ENCODE measurements around the gene TLE6. TPM values are rescaled to one million over a fixed set of nuclear protein-coding genes. Genes with fewer than 3 reads are reported as not detected.

Gene TLE6
- total and polyA plus RNA-seq, 2 of the 8 experiments (the other 6 are each of a cell fraction or from before 2014, with no cell fraction given), result 2.5 to 2.9 TPM

GRCh38 chr19:2960120-2960519, 17.2 kb upstream of the TLE6 start:
- no peak overlapping the region for H2AK5ac ChIP-seq (ENCODE audit: low read depth, low read length)
- H3K27ac ChIP-seq (ENCODE audit: low read depth, low read length), result no peak overlapping the region
- no peak overlapping the region for H3K14ac ChIP-seq (ENCODE audit: insufficient read length)
- no peak overlapping the region for H2BK15ac ChIP-seq (ENCODE audit: low read length)
- no peak overlapping the region for H3K4me2 ChIP-seq (ENCODE audit: insufficient read depth in 1 of 2, low read depth in 2 of 2, low read length in 2 of 2)
- H4K20me1 ChIP-seq (replicated peaks in 1 of 2; ENCODE audit: control insufficient read depth in 1 of 2, insufficient read depth in 2 of 2, low read length in 2 of 2), result no peaks in the 10 kb centered on the region
- H2BK5ac ChIP-seq (ENCODE audit: low read depth, low read length), result no peak overlapping the region
- no peaks in the 10 kb centered on the region for H3K79me2 ChIP-seq (ENCODE audit: control insufficient read depth in 1 of 2, insufficient read depth in 2 of 2, low read length in 2 of 2)
- H3K4me3 ChIP-seq (ENCODE audit: extremely low read depth in 1 of 4, insufficient read depth in 2 of 4, low read depth in 3 of 4, low read length in 4 of 4), result no peak overlapping the region
- FAIRE-seq (no peak), DNase-seq (ENCODE audit: low read depth in 1 of 2, low spot score in 2 of 2) (no peak)
- H3K9me3 ChIP-seq (ENCODE audit: insufficient read depth in 2 of 2, low read depth in 1 of 2, low read length in 1 of 2), result no peaks in the 10 kb centered on the region
- no peak overlapping the region for H4K91ac ChIP-seq (replicated peaks; ENCODE audit: insufficient read length, low read length)
- H3K23me2 ChIP-seq (ENCODE audit: low read depth, low read length), result no peaks in the 10 kb centered on the region
- 83% methylated on average over 11 of the region's 12 CpGs; no CpG with 5 or more reads in 1 of the 2 experiments for WGBS, 2 experiments (ENCODE audit: extremely low coverage in 1 of 2, insufficient coverage in 1 of 2, insufficient read length in 1 of 2, insufficient replicate concordance in 2 of 2, low coverage in 1 of 2, low lambda C conversion rate in 2 of 2, missing lambda C conversion rate in 1 of 2)
- CTCF ChIA-PET (ENCODE audit: partially characterized antibody), result interaction anchor here (0.7 to 18.9 kb wide), 12 partner anchors 9 to 357 kb away, joined by 3 to 260 read pairs (median 4); no protein-coding TSS in a partner anchor
- H4K8ac ChIP-seq (ENCODE audit: extremely low read depth, insufficient read depth, low read length), result no peak overlapping the region
- no peak overlapping the region for H3K56ac ChIP-seq (replicated peaks; ENCODE audit: insufficient read length, low read depth, low read length)
- H3K36me3 ChIP-seq (ENCODE audit: control insufficient read depth in 2 of 4, insufficient read depth in 4 of 4, low read length in 3 of 4), result no peaks in the 10 kb centered on the region
- POLR2A ChIA-PET (ENCODE audit: partially characterized antibody), result interaction anchor here (0.5 to 1.0 kb wide), 4 partner anchors 10 to 235 kb away, joined by 3 read pairs; no protein-coding TSS in a partner anchor
- H2BK20ac ChIP-seq (ENCODE audit: low read length), result no peak overlapping the region
- no peaks in the 10 kb centered on the region for H3K4me1 ChIP-seq (replicated peaks in 1 of 4; ENCODE audit: control insufficient read depth in 3 of 4, insufficient read depth in 4 of 4, low read length in 3 of 4)
- H4K5ac ChIP-seq (ENCODE audit: insufficient read length, low read depth, low read length), result no peak overlapping the region
- H3K18ac ChIP-seq (ENCODE audit: extremely low read depth, low read length), result no peak overlapping the region
- no peak for TF ChIP-seq POLR2A (IDR thresholded peaks at IDR 0.05; ENCODE audit: control extremely low read depth in 1 of 2, low read depth in 2 of 2, low read length in 2 of 2)
- TF ChIP-seq CHD2 (IDR thresholded peaks at IDR 0.05; ENCODE audit: low read length), result no peak
- no peak overlapping the region for H3K9ac ChIP-seq (replicated peaks in 1 of 4; ENCODE audit: extremely low read depth in 1 of 4, low read depth in 3 of 4, low read length in 3 of 4)
- no peak overlapping the region for H3K4ac ChIP-seq (replicated peaks; ENCODE audit: insufficient read length, low read depth, low read length)
- H3K23ac ChIP-seq (ENCODE audit: insufficient read length), result no peak overlapping the region
- no peaks in the 10 kb centered on the region; a peak in 1 of 7 replicates for H3K27me3 ChIP-seq (replicated peaks in 1 of 4; ENCODE audit: control insufficient read depth in 3 of 4, extremely low read depth in 1 of 4, insufficient read depth in 3 of 4, low read length in 3 of 4)
- no peak overlapping the region for H2AFZ ChIP-seq (ENCODE audit: low read length)
- no peak overlapping the region for H2BK12ac ChIP-seq (ENCODE audit: low read depth, low read length)
- no peak overlapping the region for H2BK120ac ChIP-seq (replicated peaks; ENCODE audit: low read depth, low read length)
- H3K79me1 ChIP-seq (ENCODE audit: low read depth, low read length), result no peaks in the 10 kb centered on the region
